Kidney epithelial cell (primary cell): ENCODE results near the gene ZNF445. TPM values are rescaled to one million over a fixed set of nuclear protein-coding genes. Genes with fewer than 3 reads are reported as not detected.
"Not testable (repeated sequence)": the region's sequence is repeated elsewhere in the genome, so short reads cannot be mapped to it uniquely, and the experiment has no call there.

Experiments used
- DNase-seq: peaks from one replicate; pipeline ENCODE4 v3.0.0-alpha.2; 2010; ENCODE audit warnings: low read depth
- H3K27me3 ChIP-seq: 2 replicates; pipeline ENCODE4 v1.6.0; 2011; ENCODE audit warnings: low read length; ENCODE audit not compliant: control insufficient read depth, insufficient read depth
- H3K36me3 ChIP-seq: 2 replicates; pipeline ENCODE4 v1.5.1; 2011; ENCODE audit warnings: low read length; ENCODE audit not compliant: control insufficient read depth, insufficient read depth
- H3K4me3 ChIP-seq: 2 replicates; pipeline ENCODE4 v1.5.1; 2011; ENCODE audit warnings: low read depth, mild to moderate bottlenecking, control low read depth, low read length
- CTCF ChIP-seq: IDR thresholded peaks from 2 replicates; pipeline ENCODE4 v1.5.1; 2011; ENCODE audit warnings: mild to moderate bottlenecking, moderate library complexity, low read length, control low read depth, inconsistent platforms; ENCODE audit not compliant: insufficient read depth, poor library complexity, severe bottlenecking
- total RNA-seq: library from RNA; depleted of rRNA; stranded (reverse); fragments of >200 nt; gene quantifications from 2 replicates; pipeline ENCODE4 v1.2.3, GENCODE V29; 2015

ZNF445 gene
- total RNA-seq, 1 donor from 2014 or later: 6.3 TPM

GRCh38 chr3:44482721-44483120 is 5.3 kb upstream of the ZNF445 start:
- no peak for TF ChIP-seq CTCF
- no peak for DNase-seq
- Histone ChIP-seq H3K4me3 (no peak overlapping the region), H3K36me3 (no peaks in the 10 kb centered on the region), H3K27me3 (no peaks in the 10 kb centered on the region)

GRCh38 chr3:44478606-44479094 is 1.2 kb upstream of the ZNF445 start:
- no peak overlapping the region for H3K4me3 ChIP-seq
- no peaks in the 10 kb centered on the region for H3K36me3 ChIP-seq
- no peaks in the 10 kb centered on the region for H3K27me3 ChIP-seq
- DNase-seq: no peak
- TF ChIP-seq CTCF: no peak

- no peak for DNase-seq
- Histone ChIP-seq H3K36me3 (no peaks in the 10 kb centered on the region), H3K4me3 (peak overlapping the region; percentile 67), H3K27me3 (no peaks in the 10 kb centered on the region)
- no peak for TF ChIP-seq CTCF
Observed at GRCh38 chr3:44478055-44478468, 592 bp upstream of the ZNF445 start.

GRCh38 chr3:44476963-44477311 is 533 bp downstream of the ZNF445 start:
- H3K4me3 ChIP-seq: peak overlapping the region; percentile 67
- no peak for TF ChIP-seq CTCF
- no peaks in the 10 kb centered on the region for H3K27me3 ChIP-seq
- H3K36me3 ChIP-seq: no peaks in the 10 kb centered on the region
- no peak for DNase-seq

- no peaks in the 10 kb centered on the region for H3K27me3 ChIP-seq
Observed at GRCh38 chr3:44476181-44476611, 1.3 kb downstream of the ZNF445 start.

GRCh38 chr3:44474886-44475285 is 2.6 kb downstream of the ZNF445 start:
- not testable (repeated sequence) for H3K36me3 ChIP-seq

More at GRCh38 chr3:44476181-44476611, 1.3 kb downstream of the ZNF445 start:
- TF ChIP-seq CTCF: no peak
- DNase-seq: no peak
- peak overlapping the region; percentile 67 for H3K4me3 ChIP-seq
- H3K36me3 ChIP-seq: no peaks in the 10 kb centered on the region

More at GRCh38 chr3:44474886-44475285, 2.6 kb downstream of the ZNF445 start:
- H3K27me3 ChIP-seq, DNase-seq, H3K4me3 ChIP-seq: not testable (repeated sequence)
